ENCODE data around the gene CHST5. TPM values are rescaled to one million over a fixed set of nuclear protein-coding genes. Genes with fewer than 3 reads are reported as not detected.
"Not testable (repeated sequence)": the region's sequence is repeated elsewhere in the genome, so short reads cannot be mapped to it uniquely, and the experiment has no call there.

CHST5 gene
- total and polyA plus RNA-seq, 9 donors = 0.08 to 1.00 (median 0.63) TPM; not detected in 1

DNA sequence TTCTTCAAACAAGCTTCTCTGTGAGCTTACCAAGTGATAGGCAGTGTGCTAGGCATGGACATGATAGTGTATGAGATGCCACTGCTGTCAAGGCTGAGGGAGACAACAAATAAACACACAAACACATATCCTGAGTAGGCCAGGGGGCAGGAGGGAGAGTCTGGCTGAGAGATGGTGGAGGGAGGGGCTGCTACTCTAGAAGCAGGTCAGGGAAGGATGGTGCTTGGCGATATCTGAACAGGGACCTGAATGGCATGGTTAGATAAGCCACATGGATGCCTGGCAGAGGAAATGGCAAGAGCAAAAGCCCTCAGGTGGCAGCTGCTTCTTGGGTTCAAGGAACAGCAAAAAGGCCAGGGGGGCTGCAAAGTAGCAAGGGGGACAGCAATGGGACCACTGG lies 32.1 kb downstream of the CHST5 start:
- DNase-seq = no peak
- WGBS, 3 donors = 88 to 94% (median 89%) methylated on average over 1 of the region's 1 CpG
- Histone ChIP-seq H3K4me3 (no peak overlapping the region), H3K4me1 (ENCODE audit: insufficient read depth) (no peaks in the 10 kb centered on the region), H3K9me3 (no peaks in the 10 kb centered on the region), H3K27me3 (no peaks in the 10 kb centered on the region), H3K36me3 (no peaks in the 10 kb centered on the region), H3K27ac (no peak overlapping the region)
- intact Hi-C loops (cut with DNase I) = no loop called here
- TF ChIP-seq, protein P1, sequence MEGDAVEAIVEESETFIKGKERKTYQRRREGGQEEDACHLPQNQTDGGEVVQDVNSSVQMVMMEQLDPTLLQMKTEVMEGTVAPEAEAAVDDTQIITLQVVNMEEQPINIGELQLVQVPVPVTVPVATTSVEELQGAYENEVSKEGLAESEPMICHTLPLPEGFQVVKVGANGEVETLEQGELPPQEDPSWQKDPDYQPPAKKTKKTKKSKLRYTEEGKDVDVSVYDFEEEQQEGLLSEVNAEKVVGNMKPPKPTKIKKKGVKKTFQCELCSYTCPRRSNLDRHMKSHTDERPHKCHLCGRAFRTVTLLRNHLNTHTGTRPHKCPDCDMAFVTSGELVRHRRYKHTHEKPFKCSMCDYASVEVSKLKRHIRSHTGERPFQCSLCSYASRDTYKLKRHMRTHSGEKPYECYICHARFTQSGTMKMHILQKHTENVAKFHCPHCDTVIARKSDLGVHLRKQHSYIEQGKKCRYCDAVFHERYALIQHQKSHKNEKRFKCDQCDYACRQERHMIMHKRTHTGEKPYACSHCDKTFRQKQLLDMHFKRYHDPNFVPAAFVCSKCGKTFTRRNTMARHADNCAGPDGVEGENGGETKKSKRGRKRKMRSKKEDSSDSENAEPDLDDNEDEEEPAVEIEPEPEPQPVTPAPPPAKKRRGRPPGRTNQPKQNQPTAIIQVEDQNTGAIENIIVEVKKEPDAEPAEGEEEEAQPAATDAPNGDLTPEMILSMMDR (IDR thresholded peaks at IDR 0.05) = no peak
- TF ChIP-seq POLR2A (IDR thresholded peaks at IDR 0.05) (no peak), EP300 (IDR thresholded peaks at IDR 0.05) (no peak)

DNA sequence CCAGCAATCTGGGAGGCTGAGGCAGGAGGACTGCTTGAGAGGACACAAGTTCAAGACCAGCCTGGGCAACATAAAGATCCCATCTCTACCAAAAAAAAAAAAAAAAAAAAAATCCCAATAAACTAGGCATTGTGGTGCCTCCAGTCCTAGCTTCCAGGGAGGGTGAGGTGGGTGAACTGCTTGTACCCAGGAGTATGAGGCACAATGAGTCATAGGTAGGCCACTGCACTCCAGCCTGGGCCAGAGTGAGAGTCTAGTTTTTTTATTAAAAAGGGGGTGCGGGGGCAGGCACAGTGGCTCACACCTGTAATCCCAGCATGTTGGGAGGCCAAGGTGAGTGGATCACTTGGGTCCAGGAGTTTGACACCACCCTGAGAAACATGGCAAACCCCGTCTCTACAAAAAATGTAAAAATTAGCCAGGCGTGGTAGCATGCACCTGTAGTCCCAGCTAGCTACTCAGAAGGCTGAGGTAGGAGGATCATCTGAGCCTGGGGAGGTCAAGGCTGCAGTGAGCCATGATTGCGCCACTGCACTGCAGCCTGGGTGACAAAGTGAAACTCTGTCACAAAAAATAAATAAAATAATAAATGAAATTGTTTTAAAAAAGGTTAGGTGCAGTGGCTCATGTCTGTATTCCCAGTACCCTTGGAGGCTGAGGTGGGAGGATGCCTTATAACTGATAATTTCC lies 32.8 kb downstream of the CHST5 start:
- Histone ChIP-seq H3K9me3 (no peaks in the 10 kb centered on the region), H3K36me3 (no peaks in the 10 kb centered on the region), H3K4me1 (ENCODE audit: insufficient read depth) (no peaks in the 10 kb centered on the region), H3K27ac (no peak overlapping the region), H3K27me3 (no peaks in the 10 kb centered on the region), H3K4me3 (no peak overlapping the region)
- no peak for TF ChIP-seq EP300 (IDR thresholded peaks at IDR 0.05)
- TF ChIP-seq POLR2A (IDR thresholded peaks at IDR 0.05) = no peak
- TF ChIP-seq, protein P1 (IDR thresholded peaks at IDR 0.05) = no peak
- 90 to 95% (median 93%) methylated on average over 4 of the region's 4 CpGs for WGBS, 3 donors
- DNase-seq = no peak
- intact Hi-C loops (cut with DNase I) = no loop called here

DNA sequence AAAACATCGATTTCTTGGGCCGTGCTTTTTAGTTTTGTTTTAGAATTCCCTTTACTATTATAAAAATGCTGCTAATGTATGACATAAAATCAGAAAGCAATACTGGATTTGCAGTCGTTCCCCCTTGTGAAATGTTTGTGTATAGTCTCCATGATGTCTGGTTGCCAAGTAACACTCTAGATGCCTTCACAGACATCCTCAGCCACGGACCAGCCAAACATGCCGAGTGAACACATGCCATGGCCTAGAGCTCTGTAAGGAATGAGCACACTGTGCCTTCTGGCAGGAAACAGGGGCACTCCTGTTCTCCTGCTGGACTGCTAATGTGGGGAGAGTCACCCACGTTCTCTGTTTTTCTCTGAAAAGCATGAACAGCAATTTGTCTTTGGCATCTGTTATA lies 34.1 kb downstream of the CHST5 start:
- H3K27ac ChIP-seq; H3K27me3 ChIP-seq; H3K9me3 ChIP-seq; intact Hi-C loops (cut with DNase I); H3K4me3 ChIP-seq; H3K36me3 ChIP-seq; H3K4me1 ChIP-seq (ENCODE audit: insufficient read depth); DNase-seq: not testable (repeated sequence)
- 13 to 17% (median 14%) methylated on average over 6 of the region's 6 CpGs for WGBS, 3 donors

DNA sequence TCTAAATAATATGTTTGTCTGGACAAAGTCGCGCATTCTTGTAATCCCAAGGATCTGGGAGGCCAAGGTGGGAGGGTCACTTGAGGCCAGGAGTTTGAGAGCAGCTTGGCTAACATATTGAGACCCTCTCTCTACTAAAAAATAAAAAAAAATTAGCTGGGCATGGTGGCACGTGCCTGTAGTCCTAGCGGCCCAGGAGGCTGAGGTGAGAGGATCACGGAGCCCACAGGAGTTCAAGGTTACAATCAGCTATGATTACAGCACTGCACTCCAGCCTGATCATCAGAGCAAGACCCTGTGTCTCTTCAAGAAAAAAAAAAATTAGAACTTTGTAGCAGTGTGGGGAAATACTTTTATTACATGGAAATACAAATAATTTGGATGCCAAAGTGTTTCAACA lies 34.5 kb downstream of the CHST5 start:
- Histone ChIP-seq H3K9me3 (no peaks in the 10 kb centered on the region), H3K4me1 (ENCODE audit: insufficient read depth) (no peaks in the 10 kb centered on the region), H3K4me3 (no peak overlapping the region), H3K36me3 (no peaks in the 10 kb centered on the region), H3K27me3 (no peaks in the 10 kb centered on the region), H3K27ac (no peak overlapping the region)
- 41 to 55% (median 49%) methylated on average over 5 of the region's 5 CpGs for WGBS, 3 donors
- intact Hi-C loops (cut with DNase I) = no loop called here
- DNase-seq = no peak
- TF ChIP-seq, protein P1 (IDR thresholded peaks at IDR 0.05) = no peak
- TF ChIP-seq EP300 (IDR thresholded peaks at IDR 0.05) = no peak
- no peak for TF ChIP-seq POLR2A (IDR thresholded peaks at IDR 0.05)

DNA sequence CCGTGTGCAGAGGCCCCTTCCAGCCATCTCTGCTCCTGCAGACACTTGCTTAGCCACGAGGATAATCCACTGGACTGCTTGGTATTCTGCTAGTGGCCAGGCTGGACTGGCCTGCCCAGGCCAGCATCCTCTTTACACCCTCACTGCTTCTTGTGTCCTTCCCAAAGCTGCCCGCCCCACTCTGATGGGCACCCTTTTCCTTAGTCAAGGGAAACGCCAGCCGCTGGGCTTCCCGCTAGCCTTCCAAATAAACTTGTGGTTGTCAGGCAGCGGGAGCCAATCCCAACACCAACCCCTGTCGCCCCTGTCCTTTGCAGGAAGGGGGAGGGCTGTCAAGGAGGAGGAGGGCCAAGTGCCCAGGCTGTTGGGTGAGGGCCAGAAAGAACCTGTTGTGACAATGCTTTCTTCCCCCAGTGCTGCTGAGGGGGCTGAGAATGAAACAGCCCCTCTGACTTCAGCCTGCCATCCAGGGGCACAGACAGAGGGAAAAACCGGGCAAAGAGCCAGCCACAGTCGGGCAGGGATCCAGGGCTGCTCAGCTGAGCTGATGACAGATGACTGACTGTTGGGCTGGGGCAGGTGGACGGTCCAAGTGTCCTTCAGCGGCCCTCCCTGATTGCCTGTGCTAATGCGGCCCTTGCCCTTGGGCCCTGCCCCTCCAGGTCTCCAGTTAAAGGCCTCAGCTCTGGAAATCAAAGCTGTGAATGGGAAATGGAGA lies 37.1 kb downstream of the CHST5 start:
- H3K36me3 ChIP-seq; DNase-seq; H3K4me3 ChIP-seq; H3K27me3 ChIP-seq; H3K9me3 ChIP-seq; intact Hi-C loops (cut with DNase I); H3K4me1 ChIP-seq (ENCODE audit: insufficient read depth); H3K27ac ChIP-seq: not testable (repeated sequence)
- 53 to 66% (median 60%) methylated on average over 8 to 12 of the region's 13 CpGs for WGBS, 3 donors
